ENCODE measurements around the gene CRYBG1. TPM values are rescaled to one million over a fixed set of nuclear protein-coding genes. Genes with fewer than 3 reads are reported as not detected.

CRYBG1 gene
- total and polyA plus RNA-seq, 8 donors = 9.9 to 37.1 (median 14.4) TPM

GRCh38 chr6:106360989-106361430 lies 493 bp downstream of the CRYBG1 start:
- peaks cover 39 to 80% of the 10 kb centered on the region in 2 donors for H3K27me3 ChIP-seq
- ATAC-seq (peak; percentile 58), DNase-seq (peak in 2 of 4 donors; percentile 36 to 83)
- TF ChIP-seq CTCF (IDR thresholded peaks at IDR 0.05) = no peak
- peak overlapping the region; percentile 42 to 43 for H3K4me3 ChIP-seq
- no peak overlapping the region for H3K27ac ChIP-seq
- H3K36me3 ChIP-seq = no peaks in the 10 kb centered on the region
- peaks cover 4 to 18% of the 10 kb centered on the region in 2 donors for H3K4me1 ChIP-seq
- no peaks in the 10 kb centered on the region for H3K9me3 ChIP-seq
- intact Hi-C loops (cut with DNase I) = no loop called here

GRCh38 chr6:106363401-106364138 lies 3.1 kb downstream of the CRYBG1 start:
- Histone ChIP-seq H3K36me3 (no peaks in the 10 kb centered on the region), H3K27me3 (peaks cover 28 to 54% of the 10 kb centered on the region in 2 donors), H3K27ac (no peak overlapping the region), H3K4me1 (peaks cover 4 to 18% of the 10 kb centered on the region in 2 donors), H3K4me3 (no peak overlapping the region), H3K9me3 (no peaks in the 10 kb centered on the region)
- no peak for TF ChIP-seq CTCF (IDR thresholded peaks at IDR 0.05)
- no peak for ATAC-seq
- intact Hi-C loops (cut with DNase I) = no loop called here
- DNase-seq = no peak

DNA sequence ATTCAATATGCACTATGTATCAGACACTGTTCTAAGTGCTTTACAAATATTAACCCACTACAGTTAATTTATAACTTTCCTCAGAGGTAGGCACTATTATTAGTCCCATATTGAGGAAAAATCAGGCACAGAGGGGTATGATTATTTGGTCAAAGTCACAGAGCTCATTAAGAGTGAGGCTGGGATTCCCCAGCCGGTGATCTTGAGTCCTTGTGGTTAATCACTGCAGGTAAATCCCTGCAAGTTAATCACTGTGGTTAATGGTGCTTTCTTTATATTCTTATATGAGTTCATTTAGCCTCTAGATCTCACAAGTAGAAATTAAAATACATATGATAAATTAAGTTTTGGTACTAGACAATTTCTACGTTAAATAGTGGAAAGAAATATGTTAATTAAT lies 9.2 kb downstream of the CRYBG1 start:
- DNase-seq = no peak
- H3K9me3 ChIP-seq = no peaks in the 10 kb centered on the region
- peaks cover 0 to 3% of the 10 kb centered on the region in 2 donors for H3K27me3 ChIP-seq
- intact Hi-C loops (cut with DNase I) = no loop called here
- H3K4me3 ChIP-seq = no peak overlapping the region
- H3K27ac ChIP-seq = no peak overlapping the region
- H3K36me3 ChIP-seq = no peaks in the 10 kb centered on the region
- no peak for ATAC-seq
- no peaks in the 10 kb centered on the region for H3K4me1 ChIP-seq
- TF ChIP-seq CTCF (IDR thresholded peaks at IDR 0.05) = no peak

DNA sequence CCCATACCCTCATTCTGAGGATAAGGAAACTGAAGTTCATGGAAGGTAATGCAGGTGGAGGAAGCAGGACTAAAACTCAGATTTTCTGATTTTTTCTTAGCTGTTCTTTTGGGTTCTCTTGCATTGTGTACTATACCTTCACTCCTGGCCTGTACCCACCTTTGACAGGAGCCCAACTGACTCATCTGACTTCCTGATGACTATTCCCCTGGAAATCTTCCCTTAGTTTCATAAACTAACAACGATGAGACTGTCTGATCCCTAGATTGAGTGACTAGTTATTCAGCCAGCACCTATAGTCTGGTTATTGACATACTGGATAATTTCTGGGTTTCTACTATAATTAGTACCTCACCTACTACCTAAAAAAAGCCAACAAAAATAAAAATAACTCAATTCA lies 10.1 kb downstream of the CRYBG1 start:
- Histone ChIP-seq H3K27ac (no peak overlapping the region), H3K4me3 (no peak overlapping the region), H3K27me3 (no peaks in the 10 kb centered on the region), H3K9me3 (no peaks in the 10 kb centered on the region), H3K36me3 (no peaks in the 10 kb centered on the region), H3K4me1 (no peaks in the 10 kb centered on the region)
- intact Hi-C loops (cut with DNase I) = no loop called here
- no peak for DNase-seq
- ATAC-seq = peak; percentile 18
- no peak for TF ChIP-seq CTCF (IDR thresholded peaks at IDR 0.05)

- no peak for TF ChIP-seq CTCF (IDR thresholded peaks at IDR 0.05)
- Histone ChIP-seq H3K27ac (no peak overlapping the region), H3K36me3 (no peaks in the 10 kb centered on the region), H3K4me1 (no peaks in the 10 kb centered on the region), H3K4me3 (no peak overlapping the region), H3K9me3 (no peaks in the 10 kb centered on the region), H3K27me3 (no peaks in the 10 kb centered on the region)
- ATAC-seq = peak; percentile 40
- intact Hi-C loops (cut with DNase I) = no loop called here
- no peak for DNase-seq
Observed at GRCh38 chr6:106372838-106373501, 12.5 kb downstream of the CRYBG1 start.

Measured in left lung (tissue), 10 donors.